ENCODE results near the gene CD274.
"Not testable (repeated sequence)": the region's sequence is repeated elsewhere in the genome, so short reads cannot be mapped to it uniquely, and the experiment has no call there.

The CD274 gene

GRCh38 chr9:5438301-5439162 lies 11.8 kb upstream of the CD274 start:
- no peak for DNase-seq

GRCh38 chr9:5440426-5440825 lies 9.9 kb upstream of the CD274 start:
- no peak for DNase-seq

DNA sequence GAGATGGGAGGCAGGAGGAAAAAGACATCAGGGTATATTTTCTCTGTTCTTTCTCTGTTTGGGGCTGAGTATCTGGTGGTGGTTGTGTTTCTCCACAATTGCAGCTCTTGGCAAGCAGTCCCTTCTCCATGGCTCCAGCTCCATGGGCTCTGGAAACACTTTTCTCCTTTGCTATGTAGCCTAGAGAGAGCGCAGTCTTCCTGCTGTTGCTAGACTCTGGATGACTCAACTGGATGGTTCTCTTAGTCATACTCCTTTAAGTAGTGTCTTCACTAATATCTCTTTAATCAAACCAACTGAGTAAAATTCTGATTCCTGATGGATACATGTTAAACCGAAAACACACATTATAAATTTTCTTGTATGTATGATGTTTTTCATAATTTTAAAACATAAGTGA lies 9.3 kb upstream of the CD274 start:
- DNase-seq = no peak

DNA sequence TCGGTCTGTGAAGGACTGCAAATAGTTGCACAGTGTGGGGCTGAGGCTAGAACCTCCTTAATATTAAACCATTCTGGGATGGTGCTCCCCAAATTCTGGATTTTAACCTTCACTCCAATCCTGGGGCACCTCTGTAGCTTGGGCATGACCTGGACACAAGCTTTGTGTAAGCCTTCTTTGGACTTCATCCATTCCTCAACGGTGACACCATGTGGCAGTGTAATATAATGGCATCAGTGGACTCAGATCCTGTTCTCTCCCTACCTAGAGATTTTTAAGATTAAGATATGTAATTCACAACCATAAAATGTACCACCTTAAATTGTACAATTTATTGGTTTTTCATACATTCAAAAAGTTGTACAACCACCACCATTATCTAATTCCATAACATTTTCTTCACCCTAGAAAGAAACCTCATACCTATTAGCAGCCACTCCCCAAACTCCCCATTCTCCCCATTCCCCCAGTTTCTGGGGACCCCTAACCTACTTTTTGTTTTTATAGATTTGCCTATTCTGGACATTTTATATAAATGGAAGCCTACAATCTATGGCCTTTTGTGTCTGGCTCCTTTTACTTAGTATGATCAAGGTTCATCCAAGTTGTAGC lies 7.8 kb upstream of the CD274 start:
- peak; percentile 1 for DNase-seq

DNA sequence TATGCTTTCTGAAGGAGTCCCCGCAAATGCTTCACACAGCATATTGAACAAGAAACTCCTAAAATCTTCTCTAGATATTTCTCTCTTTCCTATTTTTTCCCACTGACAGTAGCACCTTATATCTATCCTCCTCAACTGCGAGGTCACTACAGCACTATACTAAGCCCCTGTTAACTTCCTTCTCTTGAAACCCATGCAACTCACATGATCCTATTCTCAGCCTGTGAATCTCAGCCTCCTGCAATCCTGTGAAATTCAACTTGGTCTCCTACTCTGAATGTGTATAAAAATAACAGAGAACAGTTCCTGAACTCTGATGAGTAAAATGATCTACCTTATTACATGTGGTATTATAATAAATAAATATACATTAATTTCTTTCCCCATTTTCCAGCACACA lies 6.5 kb upstream of the CD274 start:
- DNase-seq = no peak

DNA sequence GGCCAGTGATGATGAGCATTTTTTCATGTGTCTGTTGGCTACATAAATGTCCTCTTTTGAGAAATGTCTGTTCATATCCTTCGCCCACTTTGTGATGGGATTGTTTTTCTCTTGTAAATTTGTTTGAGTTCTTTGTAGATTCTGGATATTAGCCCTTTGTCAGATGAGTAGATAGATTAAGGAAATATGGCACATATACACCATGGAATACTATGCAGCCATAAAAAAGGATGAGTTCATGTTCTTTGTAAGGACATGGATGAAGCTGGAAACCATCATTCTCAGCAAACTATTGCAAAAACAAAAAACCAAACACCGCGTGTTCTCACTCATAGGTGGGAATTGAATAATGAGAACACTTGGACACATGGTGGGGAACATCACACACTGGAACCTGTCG lies 5.2 kb upstream of the CD274 start:
- DNase-seq = not testable (repeated sequence)

- DNase-seq = no peak
Measured at GRCh38 chr9:5445886-5446285, 4.5 kb upstream of the CD274 start.

GRCh38 chr9:5446451-5447236 lies 3.7 kb upstream of the CD274 start:
- no peak for DNase-seq

DNA sequence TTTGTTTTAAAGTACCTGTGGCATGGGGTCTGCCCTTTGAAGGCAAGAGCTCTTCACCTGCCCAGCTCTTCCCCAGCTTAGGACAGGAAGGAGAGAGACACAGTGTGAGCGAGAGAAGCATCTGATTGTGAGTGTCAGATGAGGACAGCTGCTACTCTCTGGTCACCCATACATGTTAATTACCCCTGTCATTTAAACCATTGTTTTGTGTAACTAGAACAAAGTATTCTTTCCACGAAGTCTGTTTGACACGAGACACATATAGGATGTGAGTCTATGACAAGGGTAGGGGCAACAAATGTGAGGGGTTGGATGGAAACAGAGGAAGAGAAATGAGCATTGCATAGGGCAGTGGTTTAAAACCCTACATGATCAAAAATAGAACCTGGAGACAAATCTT lies 3.0 kb upstream of the CD274 start:
- no peak for DNase-seq

DNA sequence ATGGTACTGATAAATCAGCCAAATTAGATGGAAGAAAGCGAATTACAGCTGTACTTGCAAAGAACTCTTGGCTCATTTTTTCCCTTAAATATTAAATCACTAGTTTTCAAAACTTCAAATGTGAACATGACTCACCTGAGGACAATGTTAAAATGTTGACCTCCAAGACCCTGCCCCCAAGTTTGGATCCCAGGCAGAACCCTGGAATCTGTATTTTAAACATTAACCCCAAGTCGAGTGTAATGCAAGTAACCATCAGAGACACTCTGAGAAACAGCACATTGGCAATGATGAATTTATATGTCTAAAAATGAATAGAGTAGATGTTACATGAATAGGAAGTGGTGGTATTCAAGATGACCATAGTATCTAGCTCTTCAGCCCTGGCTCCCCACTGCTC lies 2.3 kb upstream of the CD274 start:
- DNase-seq = no peak

- DNase-seq = no peak
Measured at GRCh38 chr9:5448461-5449435, 1.6 kb upstream of the CD274 start.

DNA sequence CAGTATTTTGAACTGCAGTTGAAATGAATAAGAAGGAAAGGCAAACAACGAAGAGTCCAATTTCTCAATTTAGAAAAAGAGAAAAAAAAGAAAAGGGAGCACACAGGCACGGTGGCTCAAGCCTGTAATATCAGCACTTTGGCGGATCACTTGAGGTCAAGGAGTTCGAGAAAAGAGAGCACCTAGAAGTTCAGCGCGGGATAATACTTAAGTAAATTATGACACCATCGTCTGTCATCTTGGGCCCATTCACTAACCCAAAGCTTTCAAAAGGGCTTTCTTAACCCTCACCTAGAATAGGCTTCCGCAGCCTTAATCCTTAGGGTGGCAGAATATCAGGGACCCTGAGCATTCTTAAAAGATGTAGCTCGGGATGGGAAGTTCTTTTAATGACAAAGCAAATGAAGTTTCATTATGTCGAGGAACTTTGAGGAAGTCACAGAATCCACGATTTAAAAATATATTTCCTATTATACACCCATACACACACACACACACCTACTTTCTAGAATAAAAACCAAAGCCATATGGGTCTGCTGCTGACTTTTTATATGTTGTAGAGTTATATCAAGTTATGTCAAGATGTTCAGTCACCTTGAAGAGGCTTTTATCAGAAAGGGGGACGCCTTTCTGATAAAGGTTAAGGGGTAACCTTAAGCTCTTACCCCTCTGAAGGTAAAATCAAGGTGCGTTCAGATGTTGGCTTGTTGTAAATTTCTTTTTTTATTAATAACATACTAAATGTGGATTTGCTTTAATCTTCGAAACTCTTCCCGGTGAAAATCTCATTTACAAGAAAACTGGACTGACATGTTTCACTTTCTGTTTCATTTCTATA lies 602 bp upstream of the CD274 start:
- DNase-seq = no peak

DNA sequence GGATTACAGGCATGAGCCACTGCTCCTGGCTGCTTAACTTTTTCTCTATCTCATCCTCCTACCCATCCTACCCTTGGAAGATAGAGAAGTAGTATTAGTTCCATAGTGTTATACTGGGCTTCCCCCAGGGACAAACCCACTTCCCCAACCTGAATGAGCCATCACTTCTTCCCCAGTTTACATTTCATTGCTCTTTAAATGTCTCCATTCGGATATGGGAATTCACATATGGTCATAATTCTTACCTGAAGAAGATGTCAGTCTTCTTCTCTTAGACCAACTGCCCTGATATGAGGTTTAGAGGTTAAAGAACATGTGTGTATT lies 1.9 kb downstream of the CD274 start:
- no peak for DNase-seq

- DNase-seq = no peak
Measured at GRCh38 chr9:5453004-5453403, 2.7 kb downstream of the CD274 start.

GRCh38 chr9:5453673-5454072 lies 3.3 kb downstream of the CD274 start:
- no peak for DNase-seq

DNA sequence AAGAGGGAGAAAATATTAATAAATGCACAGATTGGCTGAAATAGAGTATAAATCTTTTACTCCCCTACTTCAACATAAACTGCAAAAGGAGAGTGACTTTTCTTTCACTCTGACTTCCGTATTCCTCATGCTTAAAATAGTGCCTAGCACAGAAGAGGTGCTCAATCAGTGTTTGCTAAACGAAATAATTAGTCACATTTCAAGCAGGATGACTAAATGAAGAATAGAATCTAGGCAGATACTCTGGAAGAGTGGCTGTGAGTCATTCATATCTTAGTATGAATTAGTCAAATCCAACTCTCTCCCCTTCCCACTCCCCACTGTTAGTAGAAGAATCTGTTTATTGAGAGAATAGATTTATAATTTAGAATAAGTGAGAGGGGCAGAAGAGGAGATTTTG lies 4.8 kb downstream of the CD274 start:
- no peak for DNase-seq

DNA sequence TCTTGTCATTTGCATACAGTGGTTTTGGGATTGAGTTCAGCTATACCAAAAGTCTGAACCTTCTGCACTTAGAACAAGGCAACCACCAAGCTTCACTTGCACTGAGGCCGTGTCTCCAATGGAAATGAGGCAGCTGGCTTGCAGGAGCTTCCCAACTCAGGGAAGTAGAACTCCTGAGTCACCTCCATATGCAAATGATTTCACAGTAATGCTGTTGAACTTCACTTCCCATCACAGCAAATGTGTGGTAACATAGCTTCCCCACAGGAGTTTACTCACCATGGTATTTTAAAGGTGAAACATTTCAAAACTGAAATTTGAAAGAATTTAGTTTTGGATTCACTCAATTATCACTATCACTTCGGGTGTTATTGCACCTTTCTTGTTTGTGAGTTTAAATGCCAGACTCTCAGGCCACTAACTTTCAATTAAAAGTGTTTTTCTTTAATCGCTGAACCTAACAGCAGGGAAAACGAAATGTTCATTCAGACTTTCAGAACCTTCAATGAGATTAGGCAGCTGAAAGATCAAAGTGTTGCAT lies 9.0 kb downstream of the CD274 start:
- no peak for DNase-seq

- no peak for DNase-seq
Measured at GRCh38 chr9:5460157-5460556, 9.8 kb downstream of the CD274 start.

DNA sequence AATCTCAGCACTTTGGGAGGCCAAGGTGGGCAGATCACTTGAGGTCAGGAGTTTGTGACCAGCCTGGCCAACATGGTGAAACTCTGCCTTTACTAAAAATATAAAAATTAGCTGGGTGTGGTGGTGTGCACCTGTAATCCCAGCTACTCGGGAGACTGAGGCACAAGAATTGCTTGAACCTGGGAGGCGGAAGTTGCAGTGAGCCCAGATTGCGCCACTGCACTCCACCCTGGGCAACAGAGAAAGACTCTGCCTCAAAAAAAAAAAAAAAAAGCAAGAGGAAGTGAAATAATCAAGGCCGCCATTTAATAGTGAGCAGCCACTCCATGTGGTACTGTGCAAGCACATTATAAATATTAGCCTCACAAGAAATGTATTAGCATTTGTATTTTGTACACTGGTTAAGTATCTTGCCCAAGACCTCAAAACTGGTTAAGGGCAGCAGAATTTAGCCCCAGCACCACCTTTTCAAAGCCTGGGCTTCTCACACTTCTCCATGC lies 14.5 kb downstream of the CD274 start:
- DNase-seq = not testable (repeated sequence)

DNA sequence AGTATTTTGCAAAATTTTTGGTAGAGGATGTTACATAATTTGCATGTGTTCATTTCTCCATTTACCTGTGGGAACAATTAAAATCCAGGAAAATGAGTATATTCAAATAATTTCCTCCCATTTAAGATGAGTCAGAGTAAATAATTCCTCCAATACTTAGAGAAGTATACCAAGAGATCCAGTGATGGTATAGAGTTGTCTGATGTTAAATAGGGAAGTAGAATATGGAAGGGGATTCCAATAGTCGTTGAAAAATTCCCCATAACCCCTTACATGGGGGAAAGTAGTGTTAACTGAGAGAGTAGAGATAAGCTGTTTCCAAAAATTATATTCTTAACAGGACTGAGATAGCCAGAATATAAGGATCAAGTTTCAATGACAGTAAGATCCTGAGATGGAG lies 15.7 kb downstream of the CD274 start:
- DNase-seq = no peak

DNA sequence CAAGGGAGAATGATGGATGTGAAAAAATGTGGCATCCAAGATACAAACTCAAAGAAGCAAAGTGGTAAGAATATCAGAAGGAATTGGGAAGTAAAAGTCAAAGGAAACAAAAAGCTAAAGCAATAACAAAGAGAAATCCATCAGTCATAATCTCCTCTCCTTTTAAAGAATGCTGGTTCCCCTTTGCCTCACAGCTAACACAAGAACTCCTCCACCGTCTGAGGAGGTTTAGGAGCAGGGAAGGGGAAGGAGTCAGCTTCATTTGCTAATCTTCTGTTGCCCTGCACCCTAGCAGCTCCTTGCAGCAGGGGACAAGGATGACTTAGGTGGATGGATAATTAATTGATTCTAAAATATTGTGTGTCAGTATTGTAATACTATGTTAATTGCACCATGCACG lies 16.4 kb downstream of the CD274 start:
- DNase-seq = no peak
